NCI-H2227 (cell line): Measurements from ENCODE around the gene SLC48A1.
"Not testable (repeated sequence)": the region's sequence is repeated elsewhere in the genome, so short reads cannot be mapped to it uniquely, and the experiment has no call there.

Experiments used
- DNase-seq: peaks from one replicate; lab custom pipeline; 2025; ENCODE audit not compliant: unreplicated experiment; lab: John Stamatoyannopoulos, UW

The SLC48A1 gene

GRCh38 chr12:47808050-47808449 lies 35.0 kb downstream of the SLC48A1 start:
- DNase-seq: peak; percentile 25

DNA sequence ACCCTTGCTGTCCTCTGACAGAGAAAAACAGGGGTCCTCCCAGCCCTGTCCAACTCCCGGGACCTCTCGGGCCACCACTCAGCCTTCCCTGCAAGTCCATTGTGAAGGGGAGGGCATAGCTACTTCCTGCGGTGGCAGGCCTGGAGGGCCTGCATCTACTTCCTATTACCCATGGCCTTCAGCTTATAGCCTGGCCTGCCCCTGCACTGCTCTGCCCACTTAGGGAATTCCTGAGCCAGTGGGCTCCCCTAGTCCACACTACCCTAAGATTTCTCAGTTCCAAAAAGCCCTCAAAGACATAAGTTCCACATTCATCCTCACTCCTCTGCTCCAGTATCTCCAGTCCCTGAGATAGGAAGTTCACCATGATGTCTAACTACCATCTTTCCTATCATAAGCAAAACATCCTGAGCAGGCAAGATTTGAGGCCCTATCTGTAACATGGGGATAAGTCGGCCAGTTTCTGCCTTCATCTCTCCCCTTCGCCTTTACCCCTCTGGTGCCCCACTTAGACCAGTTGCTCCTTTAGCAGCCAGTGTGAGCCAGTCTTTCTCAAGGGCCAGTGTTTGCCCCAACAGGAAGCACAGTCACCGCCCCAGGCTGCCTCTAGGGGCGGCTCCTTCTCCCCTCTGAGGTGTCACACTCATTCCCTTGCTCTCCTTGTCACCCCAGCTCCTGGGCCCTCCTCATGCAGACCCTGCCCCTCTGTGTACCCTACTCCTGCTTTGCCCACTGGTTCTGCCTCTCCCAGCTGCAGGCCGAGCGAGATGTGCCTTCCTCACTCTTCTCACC lies 35.7 kb downstream of the SLC48A1 start:
- DNase-seq: no peak

DNA sequence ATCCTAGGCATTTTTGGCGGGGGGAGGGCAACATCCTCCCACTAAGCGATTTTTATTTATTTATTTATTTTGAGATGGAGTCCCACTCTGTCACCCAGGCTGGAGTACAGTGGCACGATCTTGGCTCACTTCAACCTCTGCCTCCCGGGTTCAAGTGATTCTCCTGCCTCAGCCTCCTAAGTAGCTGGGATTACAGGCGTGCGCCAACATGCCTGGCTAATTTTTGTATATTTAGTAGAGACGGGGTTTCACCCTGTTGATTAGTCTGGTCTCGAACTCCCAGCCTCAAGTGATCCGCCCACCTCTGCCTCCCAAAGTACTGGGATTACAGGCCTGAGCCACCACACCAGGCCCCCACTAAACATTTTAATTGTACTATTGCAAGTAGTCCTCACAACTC lies 36.5 kb downstream of the SLC48A1 start:
- not testable (repeated sequence) for DNase-seq

DNA sequence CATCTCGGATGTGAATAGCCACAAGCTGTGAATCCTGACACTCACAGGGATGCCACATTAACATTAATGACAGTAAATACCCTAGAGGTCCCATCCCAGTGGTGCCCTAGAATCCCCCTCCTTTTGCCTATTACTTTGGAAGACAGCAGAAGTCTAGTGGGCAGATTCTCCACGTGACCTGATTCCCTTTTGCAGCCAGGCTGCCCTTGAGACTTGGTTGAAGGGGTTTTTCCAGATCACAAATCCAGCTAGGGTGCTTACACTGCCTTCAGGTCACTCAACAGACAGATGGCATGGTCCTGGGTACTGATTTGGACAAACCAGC lies 38.0 kb downstream of the SLC48A1 start:
- no peak for DNase-seq

DNA sequence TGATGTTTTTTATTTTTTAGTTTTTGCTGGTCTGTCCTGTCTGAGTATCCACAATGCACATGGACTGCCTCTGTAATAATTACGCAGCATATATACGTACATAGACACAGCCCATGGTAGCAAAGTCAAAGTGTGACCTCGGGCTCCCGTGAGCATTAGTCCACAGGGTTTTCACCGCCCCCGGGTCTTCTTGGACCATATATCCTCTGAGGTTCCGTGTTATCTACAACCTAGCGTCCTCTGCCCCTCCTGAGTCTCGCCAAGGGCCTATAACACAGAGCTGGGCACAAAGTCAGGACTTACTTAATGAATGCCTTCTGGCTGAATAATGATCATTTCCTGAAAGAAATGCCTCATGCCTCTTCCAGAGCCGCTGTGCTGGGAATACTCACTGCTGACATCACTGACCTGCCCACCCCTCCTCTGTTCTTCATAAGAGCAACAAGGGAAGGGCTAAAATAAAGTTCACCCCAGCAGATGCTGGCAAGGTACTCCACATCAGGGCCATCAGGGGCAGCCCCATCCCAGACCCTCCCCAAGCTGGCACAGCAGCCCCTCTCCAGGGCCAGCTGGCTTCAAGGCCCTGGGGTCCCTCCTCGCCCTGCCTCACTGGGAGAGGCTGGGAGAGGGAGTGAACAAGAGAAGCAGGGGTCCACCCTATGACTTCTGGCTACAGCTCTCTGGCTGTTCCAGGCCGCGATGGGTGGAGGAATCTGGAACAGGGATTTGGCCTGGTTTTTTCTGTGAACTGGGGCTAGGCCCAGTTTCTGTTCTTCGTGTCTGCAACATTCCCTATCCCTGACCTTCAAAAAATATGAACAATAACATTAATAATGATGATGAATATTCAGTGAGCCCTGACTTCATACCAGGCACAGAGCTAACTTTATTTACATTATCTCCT lies 38.8 kb downstream of the SLC48A1 start:
- no peak for DNase-seq

GRCh38 chr12:47812797-47813510 lies 39.9 kb downstream of the SLC48A1 start:
- peak; percentile 69 for DNase-seq

DNA sequence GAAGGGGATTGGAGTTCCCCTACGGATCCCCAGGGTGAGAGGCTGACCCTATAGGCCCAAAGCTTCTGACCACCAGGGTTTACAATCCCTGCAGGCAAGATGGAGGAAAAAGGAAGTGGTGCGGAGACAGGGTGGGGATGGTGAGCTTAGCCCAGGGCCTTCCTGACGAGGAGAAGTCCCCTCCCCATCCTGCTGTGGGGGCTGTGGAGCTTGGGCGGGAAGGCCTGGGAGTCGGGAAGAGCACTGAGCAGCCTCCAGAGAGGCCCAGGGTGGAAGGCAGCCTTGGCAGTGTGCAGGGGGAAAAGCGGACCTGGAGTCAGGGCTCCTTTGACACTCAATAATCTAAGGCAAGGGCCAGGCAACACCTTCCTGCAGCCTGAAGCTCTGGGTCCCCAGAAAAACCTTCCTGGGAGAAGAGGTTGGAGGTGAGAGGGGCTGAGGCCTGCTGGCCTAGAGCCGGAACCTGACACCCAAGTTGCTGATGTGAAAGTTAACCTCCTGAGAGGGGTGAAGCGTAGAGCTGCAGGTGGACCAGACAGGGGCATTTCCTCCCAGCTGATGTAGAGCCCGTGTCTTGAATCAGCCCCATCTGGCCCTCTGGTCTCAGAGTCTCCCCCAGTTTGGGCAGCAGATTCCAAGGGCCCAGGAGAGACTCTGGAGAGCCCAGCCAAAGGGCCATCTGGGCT lies 40.6 kb downstream of the SLC48A1 start:
- DNase-seq: no peak

DNA sequence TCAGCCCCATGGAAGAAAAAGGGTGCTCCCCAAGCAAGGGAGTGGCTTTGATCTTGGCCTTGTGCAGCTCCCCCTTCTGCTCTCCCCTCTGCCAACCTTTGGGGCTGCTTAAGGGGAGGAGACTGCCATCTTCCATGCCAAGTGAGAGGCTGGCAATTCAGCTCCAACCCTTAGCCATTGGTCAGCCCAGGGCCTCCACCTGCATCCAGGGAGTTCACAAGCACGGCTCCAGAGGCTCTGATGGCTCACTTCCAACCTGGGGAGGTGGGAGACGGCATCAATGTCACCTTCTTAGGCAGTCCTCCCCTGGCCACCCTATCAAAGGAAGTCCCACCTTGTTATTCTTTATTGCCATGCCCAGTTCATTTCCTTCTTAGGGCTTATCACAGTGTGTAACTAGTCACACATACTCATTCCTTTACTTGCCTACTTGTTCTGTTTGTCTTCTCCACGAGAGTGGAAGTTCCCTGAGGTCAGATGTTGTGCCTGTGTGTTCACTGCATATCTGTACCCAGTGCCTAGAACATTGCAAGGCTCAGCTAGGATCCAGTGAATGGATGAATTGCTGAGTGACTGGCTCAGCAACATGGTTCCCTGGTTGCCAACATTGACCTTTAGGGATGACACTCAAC lies 41.6 kb downstream of the SLC48A1 start:
- no peak for DNase-seq

GRCh38 chr12:47815447-47815846 lies 42.4 kb downstream of the SLC48A1 start:
- not testable (repeated sequence) for DNase-seq

DNA sequence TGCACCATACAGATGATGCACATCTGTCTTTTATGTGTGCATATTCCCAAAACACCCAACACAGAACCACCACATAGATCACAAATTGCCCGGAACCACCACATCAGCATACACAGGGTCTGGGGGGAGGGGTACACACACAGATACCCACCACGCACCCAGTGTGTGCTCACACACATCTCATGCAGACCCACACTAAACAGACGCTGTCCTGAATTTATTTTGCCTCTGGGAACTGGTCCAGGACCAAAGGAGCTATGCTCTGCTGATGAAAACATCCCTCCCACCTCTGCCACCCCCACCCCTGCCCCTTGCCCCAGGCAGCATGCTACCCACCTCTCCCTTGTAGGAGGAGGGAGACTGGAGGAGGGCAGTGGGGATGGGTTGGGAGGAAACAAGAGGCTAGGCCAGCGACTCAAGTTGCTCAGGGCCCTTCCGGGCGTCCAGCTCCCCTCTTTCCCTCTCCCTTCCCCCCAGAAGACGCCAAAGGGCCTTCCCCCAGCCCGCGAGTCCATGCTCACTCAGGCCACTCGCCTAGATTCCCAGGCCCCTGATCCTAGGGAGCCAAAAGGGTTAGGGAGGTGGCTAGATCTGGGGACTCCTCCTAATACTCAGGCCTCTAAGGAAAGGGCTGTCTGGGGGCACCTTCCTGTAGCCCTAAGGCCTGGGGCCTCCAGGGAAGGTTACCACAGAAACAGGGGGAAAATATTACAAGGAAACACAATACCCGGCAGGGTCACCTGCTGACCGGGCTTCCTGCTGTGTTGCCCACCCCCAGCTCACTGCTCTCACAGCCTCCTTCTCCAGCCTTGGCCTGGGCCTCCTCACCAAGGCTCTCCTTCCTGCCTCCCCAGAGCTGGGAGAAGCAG lies 43.6 kb downstream of the SLC48A1 start:
- DNase-seq: no peak

DNA sequence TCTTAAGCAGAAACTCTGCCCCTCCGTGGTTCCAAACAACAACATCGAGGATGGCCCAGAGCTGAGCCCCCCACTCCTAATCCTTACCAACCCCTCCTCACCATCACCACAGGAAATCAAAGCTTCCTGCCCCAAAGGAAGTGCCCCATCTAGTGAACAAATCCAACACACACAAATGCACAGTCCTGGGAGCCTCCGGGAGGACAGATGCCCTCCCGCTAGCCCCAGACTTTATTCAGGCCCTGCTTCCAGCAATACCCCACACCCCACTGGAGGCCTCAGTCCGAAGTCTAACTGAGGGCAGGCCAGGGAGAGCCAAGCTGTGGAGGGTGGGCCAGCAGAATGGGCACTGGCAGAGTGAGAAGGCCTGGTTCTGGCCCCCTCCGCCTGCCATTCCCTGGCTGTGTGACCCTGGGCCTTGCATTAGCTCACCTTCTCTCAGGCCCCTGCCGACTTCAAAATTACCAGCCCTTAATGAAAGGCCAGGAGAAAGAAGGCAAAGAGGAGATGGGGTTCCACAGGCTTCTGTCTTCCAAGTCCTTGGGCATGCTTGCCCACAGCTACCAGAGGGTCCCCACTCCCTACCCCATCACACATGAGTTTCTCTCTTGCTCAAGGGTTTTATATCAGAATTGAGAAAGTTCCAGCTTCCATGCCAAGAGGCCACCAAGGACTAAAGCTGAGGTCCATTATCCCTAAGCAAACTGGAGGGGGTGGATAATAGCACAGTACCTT lies 44.4 kb downstream of the SLC48A1 start:
- DNase-seq: no peak

GRCh38 chr12:47818007-47818376 lies 45.0 kb downstream of the SLC48A1 start:
- DNase-seq: no peak

DNA sequence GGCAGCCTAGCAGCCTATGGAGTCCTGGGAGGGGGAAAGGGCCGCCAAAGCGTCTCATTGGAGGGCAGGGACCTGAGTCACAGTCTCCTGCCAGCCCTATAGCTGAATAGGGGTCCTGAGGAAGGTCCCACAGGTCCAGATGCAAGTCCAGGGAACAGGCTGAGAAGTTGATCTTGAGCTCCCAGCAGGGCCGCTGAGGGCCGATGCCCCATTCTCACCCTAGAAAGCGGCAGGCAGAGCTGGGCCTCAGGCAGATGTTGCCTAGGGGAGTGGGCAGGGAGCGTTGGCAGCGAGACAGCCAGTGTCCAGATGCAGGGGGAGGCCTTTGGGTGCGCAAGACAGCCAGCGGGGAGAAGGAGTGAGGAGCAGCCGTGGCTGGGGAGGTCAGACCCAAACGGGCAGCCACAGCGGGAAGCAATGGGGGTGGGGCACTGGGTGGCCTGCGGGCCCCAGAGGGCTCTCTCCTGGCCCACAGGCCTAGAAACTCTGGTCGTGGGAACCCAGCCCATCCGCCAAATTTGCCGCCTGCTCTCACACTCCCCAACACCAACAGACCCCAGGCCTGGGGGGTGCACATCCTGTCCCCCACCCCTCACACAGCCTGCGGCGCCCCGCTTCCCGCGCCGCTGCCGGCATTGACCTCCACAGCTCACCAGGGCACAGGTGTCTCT lies 45.6 kb downstream of the SLC48A1 start:
- no peak for DNase-seq

- DNase-seq: no peak
These were observed 46.3 kb downstream of the SLC48A1 start for GRCh38 chr12:47819138-47819895.

- peak; percentile 59 for DNase-seq
These were observed 47.0 kb downstream of the SLC48A1 start, which contains the start of gene HDAC7 for GRCh38 chr12:47819896-47820630. TSS of gene HDAC7 (minus strand) at chr12:47819903. CDS start at chr12:47819785, 118 bp downstream.

GRCh38 chr12:47820631-47821345 lies 47.8 kb downstream of the SLC48A1 start:
- no peak for DNase-seq
